Upper lobe of left lung (tissue), 4 donors: Measurements from ENCODE around the gene ZNF485.

Experiments used
- CTCF ChIP-seq, 6 experiments: fragments of 450-650 bp in 4 of 6; fragments of 200-600 bp in 2 of 6; sonication (generic) in 2 of 6; IDR thresholded peaks; one replicate each; pipeline ENCODE4 v1.5.1; 2016 to 2019; ENCODE audit warnings: antibody characterized with exemption in 6 of 6
- POLR2A ChIP-seq, 4 donors: fragments of 450-650 bp; IDR thresholded peaks; one replicate each; pipeline ENCODE4 v1.5.1; 2016 to 2017; ENCODE audit warnings: antibody characterized with exemption in 4 of 4, mild to moderate bottlenecking in 2 of 4

DNA sequence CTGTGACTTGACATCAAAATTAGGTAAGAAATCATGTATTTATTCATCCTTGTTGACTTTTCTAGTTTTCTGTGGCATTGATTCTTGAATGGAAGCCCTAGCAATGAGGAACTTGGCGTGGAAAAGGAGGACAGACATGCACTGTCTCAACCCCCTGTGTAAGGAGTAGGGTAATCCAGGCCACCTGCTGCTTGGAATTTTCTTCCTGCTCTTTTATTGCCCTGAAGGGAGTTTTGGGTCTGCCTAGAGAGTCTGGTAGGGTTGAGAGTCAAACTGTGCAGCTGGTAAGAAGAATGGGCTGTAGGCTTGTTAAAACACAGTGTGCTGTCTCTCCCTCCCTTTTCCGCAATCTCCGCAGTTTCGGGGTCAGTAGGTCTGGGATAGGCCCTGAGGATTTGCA, 22.7 kb downstream of the ZNF485 start:
- TF ChIP-seq CTCF (IDR thresholded peaks at IDR 0.05) (no peak), POLR2A (IDR thresholded peaks at IDR 0.05) (no peak)
